CD4-positive, alpha-beta T cell treated with Interleukin-15 for 4 hours (primary cell): Measurements from ENCODE around the gene NIF3L1.

Experiments
- DNase-seq: peaks from one replicate; pipeline ENCODE4 v3.0.0-alpha.2; 2020; ENCODE audit warnings: low spot score

NIF3L1 gene, protein sequence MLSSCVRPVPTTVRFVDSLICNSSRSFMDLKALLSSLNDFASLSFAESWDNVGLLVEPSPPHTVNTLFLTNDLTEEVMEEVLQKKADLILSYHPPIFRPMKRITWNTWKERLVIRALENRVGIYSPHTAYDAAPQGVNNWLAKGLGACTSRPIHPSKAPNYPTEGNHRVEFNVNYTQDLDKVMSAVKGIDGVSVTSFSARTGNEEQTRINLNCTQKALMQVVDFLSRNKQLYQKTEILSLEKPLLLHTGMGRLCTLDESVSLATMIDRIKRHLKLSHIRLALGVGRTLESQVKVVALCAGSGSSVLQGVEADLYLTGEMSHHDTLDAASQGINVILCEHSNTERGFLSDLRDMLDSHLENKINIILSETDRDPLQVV

DNA sequence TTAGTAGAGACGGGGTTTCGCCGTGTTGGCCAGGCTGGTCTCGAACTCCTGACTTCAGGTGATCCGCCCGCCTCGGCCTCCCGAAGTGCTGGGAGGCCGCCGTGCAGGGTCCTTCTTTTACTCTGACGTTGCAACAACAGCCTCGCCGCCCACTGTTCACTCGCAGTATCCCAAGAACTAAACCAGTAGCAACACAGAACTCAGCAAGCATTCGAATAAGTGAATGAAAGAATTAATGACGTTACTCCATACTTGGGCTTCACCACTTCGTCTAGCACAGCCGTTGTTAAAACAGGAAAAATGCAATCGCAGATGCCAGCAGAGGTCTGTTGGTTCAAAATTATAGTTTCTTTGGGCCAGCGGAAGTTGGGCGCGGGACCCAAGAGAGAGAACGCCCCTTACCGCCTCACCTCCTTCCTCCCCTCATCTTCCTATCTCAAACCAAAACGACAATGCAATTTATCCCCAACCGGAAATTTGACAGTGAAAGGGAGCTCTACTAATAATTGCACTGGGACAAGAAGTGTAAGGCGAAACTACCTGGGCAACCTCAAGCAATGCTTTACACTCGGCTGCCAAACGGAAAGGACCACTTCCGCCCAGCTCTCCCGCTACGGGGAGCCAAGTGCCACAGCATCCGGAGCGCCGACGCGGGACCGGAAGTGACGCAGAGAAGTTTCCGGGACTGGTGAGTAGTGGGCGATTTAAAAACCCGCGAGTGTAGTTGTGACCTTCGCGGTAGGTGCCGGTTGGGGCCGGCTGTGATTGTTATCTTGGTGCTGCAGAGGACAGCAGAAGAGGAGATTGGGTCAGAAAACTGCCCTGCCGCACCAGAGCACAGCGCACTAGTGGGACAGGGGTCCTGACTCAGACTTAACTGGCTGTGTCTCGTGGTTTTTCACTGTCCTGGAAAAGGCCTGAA lies at the start of gene NIF3L1, which contains the start of gene PPIL3:
NIF3L1 (plus strand) TSS at position 668 of the 922 bp plus-strand sequence. CDS start 2,573 bp downstream, outside the sequence.
PPIL3 (minus strand) TSS at position 374 of the 922 bp plus-strand sequence. CDS start 1,462 bp downstream, outside the sequence.
- peak; percentile 97 for DNase-seq

DNA sequence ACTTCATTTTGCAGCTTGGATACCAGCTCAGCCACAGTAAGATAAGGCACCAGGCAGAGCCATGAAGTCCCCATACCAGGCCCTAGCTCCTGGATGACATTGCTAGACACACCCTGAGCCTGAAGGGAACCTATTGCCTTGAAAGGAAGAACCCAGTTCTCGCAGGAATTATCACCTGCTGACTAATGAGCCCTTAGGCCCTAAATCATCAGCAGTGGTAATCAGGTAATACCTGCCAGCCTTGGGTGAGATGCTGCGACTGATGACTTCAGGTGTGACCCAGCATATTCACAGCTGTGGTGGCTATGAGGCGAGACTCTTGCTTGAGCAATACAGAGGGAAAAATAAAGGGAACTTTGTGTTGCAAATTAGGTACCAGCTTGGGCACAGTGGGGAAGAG lies 49.7 kb upstream of the NIF3L1 start:
- DNase-seq = no peak

DNA sequence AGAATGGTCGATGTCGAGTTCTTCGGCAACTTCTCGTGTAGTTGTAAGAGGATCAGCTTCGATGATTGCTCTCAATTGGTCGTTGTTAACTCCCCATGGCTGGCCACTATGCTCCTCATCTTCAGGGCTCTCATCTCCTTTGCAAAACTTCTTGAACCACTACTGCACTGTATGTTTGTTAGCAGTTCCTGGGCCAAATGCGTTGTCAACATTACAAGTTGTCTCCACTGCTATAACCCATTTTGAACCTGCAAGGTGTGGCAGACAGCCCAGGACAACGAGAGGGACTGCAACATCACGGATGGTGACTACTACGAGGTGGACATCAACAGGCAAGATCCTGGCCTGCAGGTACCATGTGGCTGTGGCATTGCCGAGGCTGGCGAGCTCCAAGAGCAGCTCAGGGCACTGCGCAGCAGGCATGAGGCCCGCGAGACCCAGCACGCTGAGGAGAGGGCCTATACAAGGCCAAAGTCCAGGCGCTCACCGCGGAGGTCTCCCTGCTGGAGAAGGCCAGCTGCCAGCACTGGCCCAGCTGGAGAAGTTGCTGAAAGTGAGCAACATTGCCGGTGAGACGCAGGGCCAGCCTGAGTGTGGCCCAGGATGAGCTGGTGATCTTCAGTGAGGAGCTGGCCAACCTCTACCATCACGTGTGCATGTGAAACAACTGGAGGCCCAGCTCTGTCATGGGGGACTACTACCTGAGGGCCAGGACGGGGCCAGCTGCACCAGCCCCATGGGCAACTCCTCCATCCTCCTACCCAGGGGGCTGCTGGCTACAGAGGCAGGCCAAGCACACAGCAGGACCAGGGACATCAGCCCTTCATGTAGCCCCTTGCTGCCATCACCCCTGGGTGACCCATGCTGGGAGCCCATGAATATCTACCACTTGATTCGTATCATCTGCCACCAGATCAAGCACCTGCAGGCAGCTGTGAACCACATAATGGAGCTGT lies 44.9 kb upstream of the NIF3L1 start:
- DNase-seq = no peak

DNA sequence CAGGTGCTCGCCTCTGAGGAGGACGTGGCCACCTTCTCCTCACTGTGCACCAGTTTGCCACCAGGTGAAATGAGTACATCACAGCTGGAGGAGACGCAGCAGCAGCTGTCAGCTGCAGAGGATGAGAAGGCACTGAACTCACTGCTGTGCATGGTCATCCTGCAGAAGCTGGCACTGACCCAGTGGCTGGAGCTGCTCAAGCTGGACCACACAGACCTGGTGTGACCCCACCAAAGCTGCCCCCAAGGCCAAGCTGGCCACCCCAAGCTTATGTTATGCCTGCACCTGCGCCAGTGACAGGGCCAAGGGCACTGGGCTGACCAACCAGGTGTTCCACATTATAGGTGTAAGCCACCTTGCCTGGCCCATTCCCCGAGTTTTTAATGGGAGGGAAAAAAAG lies 44.0 kb upstream of the NIF3L1 start:
- DNase-seq = no peak

DNA sequence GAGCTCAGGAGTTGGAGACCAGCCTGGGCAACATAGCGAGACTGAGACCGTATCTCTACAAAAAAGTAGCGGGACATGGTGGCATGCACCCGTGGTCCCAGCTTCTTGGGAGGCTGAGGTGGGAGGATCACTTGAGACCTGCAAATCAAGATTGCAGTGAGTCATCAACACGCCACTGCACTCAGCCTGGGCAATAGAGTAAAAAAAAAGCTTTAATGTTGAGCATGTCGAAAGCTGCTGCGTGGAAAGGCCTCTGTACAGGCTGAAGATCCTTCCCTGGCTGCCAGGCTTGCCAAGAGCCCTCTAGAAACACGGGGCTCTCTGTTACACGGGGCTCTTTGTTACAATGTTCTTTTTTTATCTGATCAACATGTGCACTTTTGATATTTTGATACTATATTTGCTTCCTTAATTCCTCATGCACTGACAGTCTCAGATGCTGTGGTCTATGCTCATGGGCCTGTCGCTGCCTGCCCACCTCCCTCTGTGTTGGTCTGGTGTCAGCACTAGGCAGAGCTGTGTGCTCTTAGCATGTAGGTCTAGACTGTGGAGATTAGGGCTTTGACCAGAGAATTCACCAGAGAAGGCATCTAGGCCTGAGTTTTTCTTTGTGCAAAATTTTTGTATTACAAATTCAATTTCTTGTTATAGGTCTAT lies 43.4 kb upstream of the NIF3L1 start:
- no peak for DNase-seq

DNA sequence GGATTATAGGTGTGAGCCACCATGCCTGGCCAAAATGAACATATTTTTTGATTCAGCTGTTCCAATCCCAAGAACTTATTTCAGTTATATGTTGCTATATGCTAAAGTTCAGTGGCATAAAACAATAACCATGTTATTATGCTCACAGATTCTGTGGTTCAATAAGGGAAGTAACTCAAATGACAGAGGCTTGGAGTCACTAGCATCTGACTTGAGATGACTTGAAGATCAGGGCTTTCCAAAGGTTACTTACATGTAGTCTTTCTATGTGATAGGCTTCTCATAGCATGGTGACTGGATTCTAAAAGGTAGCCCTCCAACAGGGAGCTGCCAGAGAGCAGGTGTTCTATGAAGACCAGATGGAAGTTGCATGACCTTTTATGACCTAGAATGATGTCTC lies 41.9 kb upstream of the NIF3L1 start:
- DNase-seq = no peak

DNA sequence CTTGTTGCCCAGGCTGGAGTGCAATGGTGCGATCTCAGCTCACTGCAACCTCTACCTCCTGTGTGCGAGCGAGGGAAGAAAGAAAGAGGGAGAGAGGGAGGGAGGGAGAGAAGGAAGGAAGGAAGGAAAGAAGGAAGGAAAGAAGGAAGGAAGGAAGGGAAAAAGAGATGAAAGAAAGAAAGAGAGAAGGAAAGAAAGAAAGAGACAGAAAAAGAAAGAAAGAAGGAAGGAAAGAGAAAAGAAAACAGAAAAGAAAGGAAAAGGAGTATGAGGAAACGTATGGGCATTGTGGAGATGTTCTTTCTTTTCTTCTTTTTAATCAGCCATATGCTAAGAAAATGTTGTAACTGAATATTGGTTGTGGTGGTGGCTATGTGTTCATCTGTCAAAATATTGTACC lies 41.2 kb upstream of the NIF3L1 start:
- DNase-seq = no peak

DNA sequence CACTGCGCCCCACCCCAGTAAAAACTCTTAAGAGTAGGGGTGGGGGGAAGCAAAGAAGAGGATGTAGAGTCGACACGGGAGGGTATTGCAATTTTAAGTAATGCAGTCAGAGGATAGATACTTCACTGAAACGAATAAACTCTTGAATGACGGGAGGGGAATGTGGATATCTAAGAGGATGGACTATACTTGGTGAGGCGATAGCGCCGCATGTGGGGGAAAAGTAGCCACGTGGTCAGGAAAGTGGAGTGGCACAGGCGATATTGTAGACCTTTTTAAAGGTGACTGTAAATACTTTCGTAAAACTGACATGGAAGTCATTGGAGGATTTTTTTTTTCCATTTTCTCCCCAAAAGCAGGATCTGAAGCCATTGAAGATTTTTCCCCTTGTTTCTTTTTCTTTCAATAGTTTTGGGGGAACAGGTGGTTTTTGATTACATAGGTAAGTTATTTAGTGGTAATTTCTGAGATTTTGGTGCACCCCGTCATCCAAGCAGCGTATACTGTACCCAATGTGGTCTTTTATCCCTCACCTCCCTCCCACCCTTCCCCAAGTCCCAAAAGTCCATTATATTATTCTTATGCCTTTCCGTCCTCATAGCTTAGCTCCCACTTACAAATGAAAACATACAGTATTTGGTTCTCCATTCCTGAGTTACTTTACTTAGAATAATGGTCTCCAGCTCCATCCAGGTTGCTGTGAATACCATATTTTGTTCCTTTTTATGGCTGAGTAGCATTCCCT lies 38.5 kb upstream of the NIF3L1 start:
- no peak for DNase-seq

DNA sequence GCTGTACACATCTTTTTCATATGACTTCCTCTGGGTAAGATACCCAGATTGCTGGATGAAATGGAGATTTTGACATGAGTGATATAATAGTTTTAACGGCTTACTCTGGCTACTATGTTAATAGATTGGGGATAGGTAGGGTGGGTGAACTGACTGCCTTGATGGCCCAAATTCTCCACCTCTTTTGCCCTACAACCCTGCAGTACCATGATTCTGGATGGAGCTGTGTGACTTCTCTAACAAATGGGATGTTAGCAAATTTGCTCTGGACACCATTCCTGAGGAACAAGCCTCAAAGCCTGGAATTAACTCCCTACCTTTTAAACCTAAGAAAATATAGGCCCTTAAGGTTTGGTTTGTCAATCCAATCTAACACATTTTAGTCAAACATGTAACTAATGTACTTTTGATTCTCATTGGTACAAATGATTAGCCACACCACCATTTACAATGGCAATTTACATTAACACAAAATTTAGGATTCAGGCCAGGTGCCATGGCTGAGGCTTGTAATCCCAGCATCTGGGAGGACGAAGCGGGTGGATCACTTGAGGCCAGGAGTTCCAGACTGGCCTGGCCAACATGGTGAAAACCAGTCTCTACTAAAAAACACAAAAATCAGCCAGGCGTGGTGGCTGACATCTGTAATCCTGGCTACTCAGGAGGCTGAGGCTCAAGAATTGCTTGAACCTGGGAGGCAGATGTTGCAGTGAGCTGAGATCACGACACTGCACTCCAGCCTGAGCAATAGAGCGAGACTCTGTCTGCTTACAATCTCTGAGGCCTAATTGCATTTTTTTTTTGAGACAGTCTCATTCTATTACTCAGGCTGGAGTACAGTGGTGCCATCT lies 37.5 kb upstream of the NIF3L1 start:
- no peak for DNase-seq

DNA sequence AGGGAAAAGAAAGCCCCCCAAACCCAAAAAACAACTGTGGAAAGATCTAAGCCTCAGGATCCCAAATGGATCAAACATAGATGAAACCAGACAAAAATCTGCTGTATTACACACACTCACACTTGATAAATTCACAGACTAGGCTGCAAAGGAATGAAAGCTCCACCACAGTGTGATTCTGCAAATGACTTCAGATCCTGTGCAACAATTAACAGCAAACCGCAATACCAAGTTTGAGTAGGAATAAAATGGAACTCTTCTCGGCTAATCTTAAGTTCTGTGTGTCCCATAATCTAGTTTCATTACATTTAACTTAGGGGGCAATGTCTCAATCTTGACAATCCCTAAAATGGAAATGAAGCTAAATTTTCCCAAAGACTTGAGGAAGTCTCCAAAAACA lies 36.6 kb upstream of the NIF3L1 start:
- no peak for DNase-seq

DNA sequence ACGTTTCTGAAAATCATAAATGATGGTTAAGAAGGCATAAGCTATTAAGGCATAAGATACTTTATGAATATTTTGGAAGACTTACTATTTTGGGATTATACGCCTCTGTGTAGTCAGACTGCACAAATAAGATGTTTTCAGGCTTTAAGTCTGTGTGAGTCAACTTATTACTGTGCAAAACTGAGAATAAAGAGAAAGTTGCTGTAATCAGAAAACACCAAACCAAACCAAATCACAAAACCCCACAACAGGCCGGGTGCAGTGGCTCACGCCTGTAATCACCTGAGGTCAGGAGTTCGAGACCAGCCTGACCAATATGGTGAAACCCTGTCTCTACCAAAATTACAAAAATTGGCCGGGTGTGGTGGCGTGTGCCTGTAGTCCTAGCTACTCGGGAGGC lies 32.4 kb upstream of the NIF3L1 start:
- DNase-seq = no peak

DNA sequence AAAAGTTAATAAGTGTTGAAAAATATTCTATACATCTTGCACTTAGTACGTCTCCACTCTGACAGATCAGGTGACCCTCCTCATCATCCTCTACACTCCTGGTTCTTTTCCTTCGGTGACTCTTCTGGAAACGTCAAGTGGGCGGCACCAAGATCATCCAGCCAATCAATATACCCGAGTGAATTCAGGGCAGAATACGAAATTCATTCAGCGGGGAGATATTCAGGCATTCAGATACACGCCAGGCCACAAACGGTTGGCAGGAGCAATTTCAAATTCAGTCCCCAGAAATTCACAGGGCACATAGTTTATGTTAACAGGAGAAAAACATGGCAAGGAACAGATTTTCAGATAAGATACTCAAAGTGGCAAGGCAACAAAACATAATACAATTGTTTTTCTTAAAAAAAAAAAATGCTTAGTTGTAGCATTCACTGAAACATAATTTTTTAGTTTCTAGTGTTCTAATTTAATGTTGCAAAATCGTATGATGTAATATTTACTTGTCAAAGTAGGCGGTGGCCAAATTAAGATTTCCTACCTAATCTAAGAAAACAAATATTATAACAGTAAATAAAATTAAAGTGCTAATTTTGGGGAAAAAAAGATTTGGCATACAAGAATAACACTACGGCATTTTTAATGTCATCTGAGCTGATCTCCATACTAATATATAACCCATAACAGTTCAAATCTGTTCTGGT lies 28.9 kb upstream of the NIF3L1 start:
- no peak for DNase-seq

DNA sequence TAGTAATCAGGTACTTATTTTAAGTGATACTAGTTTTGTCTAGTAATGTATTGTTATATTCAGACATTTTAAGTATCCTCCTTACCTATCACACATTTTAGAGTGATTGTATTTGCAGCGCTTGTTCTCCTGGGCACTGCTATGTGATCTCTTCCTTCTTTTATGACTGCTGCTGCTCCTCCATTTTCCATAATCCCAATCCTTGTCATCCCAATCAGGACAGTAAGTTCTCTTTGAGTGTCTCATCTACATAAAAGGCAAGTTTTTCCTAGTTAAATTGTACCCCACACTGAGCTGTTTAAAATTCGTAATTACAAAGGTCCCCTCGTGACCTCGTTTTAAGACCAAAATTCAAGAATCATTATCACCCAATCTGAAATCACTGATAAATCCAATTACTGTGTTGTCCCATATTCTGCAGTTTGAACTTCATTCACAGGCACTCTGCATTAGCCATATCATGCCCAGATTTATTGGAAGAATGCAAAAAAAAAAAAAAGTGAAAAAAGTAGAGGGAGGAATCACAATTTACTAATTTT lies 27.5 kb upstream of the NIF3L1 start:
- no peak for DNase-seq

DNA sequence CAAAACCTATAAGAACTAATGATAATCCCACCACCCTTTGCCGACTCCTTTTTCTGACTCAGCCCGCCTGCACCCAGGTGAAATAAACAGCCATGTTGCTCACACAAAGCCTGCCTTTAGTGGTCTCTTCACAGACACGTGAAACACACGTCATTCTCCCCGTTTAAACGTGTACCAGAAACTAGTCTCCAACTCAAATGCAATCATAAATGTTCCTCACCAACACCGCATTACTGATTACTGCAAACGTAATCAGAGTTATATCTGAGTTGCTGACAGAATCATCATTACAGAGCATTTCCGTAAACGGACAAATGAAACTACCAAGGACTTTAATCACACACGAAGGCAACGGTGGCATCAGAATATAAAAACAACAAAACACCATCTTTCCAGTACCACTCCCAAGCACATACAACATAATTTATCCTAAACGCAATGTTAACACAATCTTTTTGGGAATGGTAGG lies 26.6 kb upstream of the NIF3L1 start:
- DNase-seq = peak; percentile 64

DNA sequence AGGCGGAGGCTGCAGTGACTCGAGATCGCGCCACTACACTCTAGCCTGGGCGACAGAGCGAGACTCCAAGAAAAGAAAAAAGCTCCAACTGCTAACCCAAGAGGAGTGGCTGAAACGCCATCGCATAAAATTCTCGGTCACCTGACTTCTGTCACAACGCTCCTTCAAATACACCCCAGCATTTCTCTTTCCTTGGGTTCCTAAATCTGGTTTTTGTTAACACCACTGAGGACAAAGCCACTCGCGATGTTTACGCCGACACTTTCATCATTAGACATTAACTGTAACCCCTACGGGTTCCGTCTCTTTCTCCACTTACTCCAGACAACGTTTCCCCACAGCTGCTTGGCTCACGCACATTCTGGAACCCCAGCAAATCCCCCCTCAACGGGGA lies 25.4 kb upstream of the NIF3L1 start:
- no peak for DNase-seq

DNA sequence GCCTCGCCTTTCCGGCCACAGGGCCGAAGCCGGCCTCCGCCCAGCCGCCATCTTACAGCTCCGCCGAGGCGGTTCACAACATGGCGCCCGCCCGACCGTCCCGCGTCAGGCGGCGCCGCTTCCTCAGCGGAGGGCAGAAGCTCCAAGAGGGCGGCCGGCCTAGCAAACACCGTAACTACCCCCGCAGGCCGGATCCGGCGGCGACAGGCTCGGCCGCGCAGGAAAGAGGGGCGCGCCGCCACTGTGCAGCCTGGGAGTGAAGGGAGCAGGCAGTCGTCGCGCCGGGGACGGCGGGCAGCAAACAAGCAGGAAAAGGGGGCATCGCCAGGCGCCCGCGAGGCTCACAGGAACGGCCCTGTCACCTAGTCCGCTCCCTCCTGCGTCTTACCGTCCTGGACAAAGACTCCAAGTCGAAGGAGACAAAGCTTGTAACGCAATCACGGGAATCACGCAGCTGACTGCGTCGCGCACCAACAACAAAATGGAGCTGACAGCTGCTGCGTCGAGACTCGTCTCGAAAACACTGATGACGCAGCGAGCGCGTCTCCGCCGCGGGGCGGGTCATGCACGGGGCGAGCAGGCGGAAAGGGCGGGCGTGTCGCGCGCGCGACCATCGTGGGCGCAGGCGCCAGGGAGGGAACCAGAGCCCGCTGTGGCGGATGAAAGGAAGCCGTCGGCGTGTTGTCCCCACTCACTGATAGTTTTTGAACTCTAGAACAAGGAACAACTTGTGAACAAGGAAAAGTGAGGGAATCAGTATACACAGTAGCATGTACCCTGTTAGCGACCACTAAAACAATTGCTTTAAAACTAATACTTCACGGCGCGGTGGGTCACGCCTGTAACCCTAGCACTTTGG lies 24.8 kb upstream of the NIF3L1 start, which contains the start of gene CLK1:
CLK1 (minus strand) TSS at position 483 of the 859 bp plus-strand sequence. CDS start 2,796 bp downstream, outside the sequence.
- DNase-seq = peak; percentile 95

DNA sequence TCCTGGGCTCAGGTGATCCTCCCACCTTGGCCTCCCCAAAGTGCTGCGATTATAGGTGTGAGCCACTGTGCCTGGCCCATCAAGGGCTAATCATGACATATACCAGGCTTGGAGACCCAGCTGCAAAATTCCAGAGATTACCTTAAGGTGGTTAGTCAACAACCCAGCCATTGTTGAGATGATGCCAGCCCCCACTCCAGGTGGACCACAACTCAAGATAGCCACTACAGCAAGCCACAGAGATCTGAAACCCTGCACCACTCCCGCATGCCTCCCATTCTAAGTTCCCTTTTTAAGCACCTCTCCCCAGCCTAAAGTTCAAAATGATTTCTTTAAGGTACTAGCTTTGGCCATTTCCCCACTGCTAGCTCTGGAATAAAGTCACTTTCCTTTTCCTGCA lies 20.2 kb upstream of the NIF3L1 start:
- DNase-seq = no peak
